ENCODE results near the gene CPEB3.
"Not testable (repeated sequence)": the region's sequence is repeated elsewhere in the genome, so short reads cannot be mapped to it uniquely, and the experiment has no call there.

CPEB3 gene

GRCh38 chr10:92134049-92134448 lies 156.8 kb downstream of the CPEB3 start:
- not testable (repeated sequence) for DNase-seq

- no peak for DNase-seq
These were observed 159.5 kb downstream of the CPEB3 start for GRCh38 chr10:92131275-92131820.

- DNase-seq = no peak
These were observed 160.1 kb downstream of the CPEB3 start for GRCh38 chr10:92130622-92131274.

- no peak for DNase-seq
These were observed 164.7 kb downstream of the CPEB3 start for GRCh38 chr10:92126100-92126650.

- no peak for DNase-seq
These were observed 165.7 kb downstream of the CPEB3 start for GRCh38 chr10:92125144-92125543.

GRCh38 chr10:92124616-92125143 lies 166.2 kb downstream of the CPEB3 start:
- no peak for DNase-seq

- DNase-seq = no peak
These were observed 166.9 kb downstream of the CPEB3 start for GRCh38 chr10:92124020-92124419.

GRCh38 chr10:92122941-92123450 lies 167.9 kb downstream of the CPEB3 start:
- DNase-seq = no peak

- no peak for DNase-seq
These were observed 169.0 kb downstream of the CPEB3 start for GRCh38 chr10:92121686-92122492.

- DNase-seq = no peak
These were observed 171.5 kb downstream of the CPEB3 start for GRCh38 chr10:92119340-92119739.

GRCh38 chr10:92114917-92115316 lies 176.0 kb downstream of the CPEB3 start:
- DNase-seq = not testable (repeated sequence)

GRCh38 chr10:92113911-92114600 lies 176.8 kb downstream of the CPEB3 start:
- no peak for DNase-seq

GRCh38 chr10:92112462-92112861 lies 178.4 kb downstream of the CPEB3 start:
- no peak for DNase-seq

- no peak for DNase-seq
These were observed 179.4 kb downstream of the CPEB3 start for GRCh38 chr10:92111336-92111939.

- DNase-seq = no peak
These were observed 180.7 kb downstream of the CPEB3 start for GRCh38 chr10:92110039-92110794.

- no peak for DNase-seq
These were observed 182.1 kb downstream of the CPEB3 start for GRCh38 chr10:92108747-92109146.

- DNase-seq = no peak
These were observed 182.8 kb downstream of the CPEB3 start for GRCh38 chr10:92108120-92108519.

GRCh38 chr10:92103376-92104090 lies 187.3 kb downstream of the CPEB3 start:
- no peak for DNase-seq

GRCh38 chr10:92102601-92103213 lies 188.2 kb downstream of the CPEB3 start:
- no peak for DNase-seq

- DNase-seq = no peak
These were observed 195.9 kb downstream of the CPEB3 start for GRCh38 chr10:92094960-92095359.

All from right forelimb (tissue), 1 donor.